ENCODE data around the gene ADGRA1.

The ADGRA1 gene

GRCh38 chr10:133180965-133181639, 93.4 kb downstream of the ADGRA1 start:
- H3K9me3 ChIP-seq = no peaks in the 10 kb centered on the region
- peaks cover 43% of the 10 kb centered on the region for H3K27me3 ChIP-seq
- H3K4me3 ChIP-seq (ENCODE audit: low read depth, low read length) = no peak overlapping the region
- no peaks in the 10 kb centered on the region for H3K4me1 ChIP-seq
- DNase-seq = peak; percentile 2
- no peak for TF ChIP-seq CTCF (IDR thresholded peaks at IDR 0.05; ENCODE audit: low read depth, low read length)
- H3K36me3 ChIP-seq = no peaks in the 10 kb centered on the region

Data from BE2C (cell line).